GM19025 (cell line): ENCODE results near the gene XRN1.
"Not testable (repeated sequence)": the region's sequence is repeated elsewhere in the genome, so short reads cannot be mapped to it uniquely, and the experiment has no call there.

Experiments
- ATAC-seq: cut with Tn5 transposase; IDR thresholded peaks from one replicate; pipeline ENCODE4 v1.9.1; 2021; ENCODE audit warnings: mild to moderate bottlenecking, low read depth, moderate library complexity; ENCODE audit not compliant: unreplicated experiment

XRN1 gene

DNA sequence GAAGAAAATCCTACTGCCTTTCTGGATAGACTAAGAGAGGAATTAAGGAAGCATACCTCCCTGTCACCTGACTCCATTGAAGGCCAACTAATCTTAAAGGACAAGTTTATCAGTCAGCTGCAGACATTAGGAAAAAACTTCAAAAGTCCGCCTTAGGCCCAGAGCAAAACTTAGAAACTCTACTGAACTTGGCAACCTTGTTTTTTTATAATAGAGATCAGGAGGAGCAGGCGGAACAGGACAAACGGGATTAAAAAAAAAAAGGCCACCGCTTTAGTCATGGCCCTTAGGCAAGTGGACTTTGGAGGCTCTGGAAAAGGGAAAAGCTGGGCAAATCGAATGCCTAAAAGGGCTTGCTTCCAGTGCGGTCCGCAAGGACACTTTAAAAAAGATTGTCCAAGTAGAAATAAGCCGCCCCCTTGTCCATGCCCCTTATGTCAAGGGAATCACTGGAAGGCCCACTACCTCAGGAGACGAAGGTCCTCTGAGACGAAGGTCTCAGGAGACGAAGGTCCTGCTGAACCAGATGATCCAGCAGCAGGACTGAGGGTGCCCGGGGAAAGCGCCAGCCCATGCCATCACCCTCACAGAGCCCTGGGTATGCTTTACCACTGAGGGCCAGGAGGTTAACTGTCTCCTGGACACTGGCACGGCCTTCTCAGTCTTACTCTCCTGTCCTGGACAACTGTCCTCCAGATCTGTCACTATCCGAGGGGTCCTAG lies 8.2 kb downstream of the XRN1 start:
- not testable (repeated sequence) for ATAC-seq

DNA sequence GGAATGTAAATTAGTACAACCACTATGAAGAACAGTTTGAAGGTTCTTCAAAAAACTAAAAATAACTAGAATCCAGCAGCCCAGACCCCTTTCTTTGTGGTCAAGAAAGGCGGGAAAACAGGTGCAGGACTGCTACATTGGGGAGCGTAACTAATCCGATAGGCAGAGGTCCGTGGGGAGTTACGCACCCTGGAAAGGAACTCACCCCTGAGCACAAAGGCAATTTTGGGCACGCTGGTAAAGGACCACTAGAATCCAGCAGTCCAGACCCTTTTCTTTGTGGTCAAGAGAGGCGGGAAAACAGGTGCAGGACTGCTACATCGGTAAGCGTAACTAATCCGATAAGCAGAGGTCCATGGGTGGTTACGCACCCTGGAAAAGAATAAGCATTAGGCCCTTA lies 9.7 kb downstream of the XRN1 start:
- not testable (repeated sequence) for ATAC-seq

DNA sequence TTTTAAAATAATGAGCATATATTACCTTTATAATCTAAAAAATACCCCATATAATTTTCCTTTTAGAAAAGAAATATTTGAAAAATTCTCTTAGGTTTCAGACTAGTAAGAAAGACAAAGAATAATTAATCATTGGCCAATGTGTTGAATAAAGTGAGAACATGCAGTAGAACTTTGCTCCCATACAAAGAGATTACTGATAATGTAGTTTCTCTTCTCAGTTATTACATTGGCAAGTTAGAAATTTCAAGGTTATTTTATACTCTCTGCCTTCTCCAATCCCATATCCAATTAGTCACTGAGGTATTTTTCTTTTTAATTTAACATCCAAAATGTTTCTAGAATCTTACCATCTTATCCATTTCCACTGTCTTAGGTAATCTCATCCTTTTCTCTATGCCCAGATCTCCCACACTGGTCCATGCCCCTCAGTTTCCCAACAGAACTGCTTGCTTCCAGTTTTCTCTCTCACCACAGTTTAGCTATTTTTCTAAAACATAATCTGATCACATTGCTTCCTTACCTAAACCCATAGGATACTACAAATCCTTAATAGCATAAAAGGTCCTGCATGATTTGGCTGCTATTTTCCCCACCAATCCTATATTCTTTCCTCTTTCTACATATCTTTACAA lies 10.8 kb downstream of the XRN1 start:
- no peak for ATAC-seq

DNA sequence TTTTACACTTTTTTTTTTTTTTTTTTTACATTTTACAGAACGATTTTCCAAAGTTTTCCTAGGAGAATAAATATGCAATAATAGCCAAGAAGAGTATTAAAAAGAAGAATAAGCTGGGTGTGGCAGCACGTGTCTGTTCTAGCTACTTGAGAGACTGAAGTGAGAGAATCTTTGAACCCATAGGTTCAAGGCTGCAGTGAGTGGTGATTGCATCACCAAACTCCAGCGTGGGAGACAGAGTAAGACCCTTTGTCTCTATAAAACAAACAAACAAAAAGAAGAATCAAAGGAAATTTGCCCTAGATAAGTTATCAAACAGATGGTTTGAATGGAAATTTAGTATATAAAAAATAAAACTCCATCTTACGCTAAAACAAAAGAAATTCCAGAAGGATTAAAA lies 13.3 kb downstream of the XRN1 start:
- ATAC-seq, result no peak

DNA sequence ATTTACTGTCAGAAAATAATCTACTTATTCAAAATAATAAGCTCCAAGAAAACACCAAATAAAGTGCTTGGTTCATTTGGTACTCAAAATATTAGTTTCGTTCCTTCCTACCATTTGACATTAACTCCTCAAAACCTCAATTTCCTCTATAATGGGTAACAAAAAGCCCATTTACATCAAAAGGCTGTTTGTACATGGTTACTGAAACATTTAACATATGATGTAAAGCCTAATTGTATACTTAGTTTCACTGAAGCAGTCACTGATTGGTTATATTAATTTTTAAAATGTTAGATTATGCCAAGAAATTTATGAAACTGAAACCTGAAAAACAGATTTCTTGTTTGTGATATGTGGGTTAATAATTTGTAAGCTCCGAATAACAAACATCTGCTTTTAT lies 14.7 kb downstream of the XRN1 start:
- no peak for ATAC-seq

DNA sequence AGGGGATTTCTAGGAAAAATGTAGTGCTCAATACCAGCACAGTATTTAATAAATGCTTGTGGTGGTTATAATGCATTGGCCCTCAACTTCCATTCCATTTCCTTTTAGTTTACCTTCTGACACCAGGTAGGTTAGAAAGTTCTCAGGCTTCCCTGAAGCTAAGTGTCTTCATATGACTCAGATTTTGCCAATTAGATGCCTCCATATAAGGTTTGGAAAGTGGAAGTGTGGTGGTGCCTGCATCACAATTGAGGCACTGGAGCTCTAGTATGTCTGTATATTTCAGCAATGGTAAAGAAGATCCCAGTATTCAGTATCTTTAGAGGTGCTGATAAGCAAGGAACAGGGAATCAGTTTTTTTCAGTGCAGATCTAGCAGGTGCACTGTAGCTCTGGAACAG lies 18.3 kb downstream of the XRN1 start:
- no peak for ATAC-seq

DNA sequence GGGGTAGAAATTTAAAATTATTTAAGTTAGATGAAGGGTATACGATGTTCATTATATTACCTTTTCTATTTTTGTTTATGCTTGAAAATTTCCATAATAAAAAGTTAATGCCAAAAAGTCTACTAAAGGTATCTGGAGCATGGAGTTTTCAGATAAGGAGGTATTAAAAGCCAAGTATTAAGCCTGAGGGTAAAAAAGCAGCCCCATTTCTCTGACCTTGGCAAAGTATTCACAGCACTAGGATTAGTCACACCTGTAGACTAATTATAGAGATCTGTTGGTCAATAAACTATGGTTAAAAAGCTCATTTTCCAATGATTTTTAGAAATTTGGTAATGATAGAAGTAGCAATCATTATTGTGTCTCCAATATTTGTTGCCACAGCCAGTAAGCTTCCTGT lies 23.1 kb downstream of the XRN1 start:
- no peak for ATAC-seq

DNA sequence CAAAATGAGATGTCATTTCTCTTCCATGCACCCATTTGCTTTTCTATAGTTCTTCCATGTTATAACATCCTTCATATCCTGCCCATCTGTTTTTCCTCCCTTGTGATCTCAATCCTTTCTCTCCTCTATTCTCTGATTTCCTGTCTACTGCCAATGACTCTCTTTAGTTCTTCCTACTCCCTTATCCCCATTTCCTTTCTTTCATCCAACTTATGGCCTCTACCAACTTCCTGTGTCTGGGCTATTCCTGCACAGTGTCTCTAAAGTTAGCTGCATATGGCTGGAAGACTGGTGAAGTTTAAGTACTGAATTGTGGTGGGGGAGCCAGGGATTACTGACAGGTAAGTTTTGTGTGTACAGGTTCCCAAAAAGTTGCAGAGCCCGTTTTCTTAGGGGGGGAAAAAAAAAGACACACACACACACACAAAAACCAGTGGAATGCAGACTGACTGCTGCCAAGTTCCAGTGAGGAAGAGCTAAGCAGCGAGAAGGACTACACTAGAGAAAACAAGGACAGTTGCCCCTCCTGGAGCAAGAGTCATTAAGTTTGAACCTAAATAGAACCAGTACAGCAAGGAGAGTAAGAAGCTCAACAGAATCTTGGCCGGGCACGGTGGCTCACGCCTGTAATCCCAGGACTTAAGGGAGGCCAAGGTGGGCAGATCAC lies 28.8 kb downstream of the XRN1 start:
- no peak for ATAC-seq

DNA sequence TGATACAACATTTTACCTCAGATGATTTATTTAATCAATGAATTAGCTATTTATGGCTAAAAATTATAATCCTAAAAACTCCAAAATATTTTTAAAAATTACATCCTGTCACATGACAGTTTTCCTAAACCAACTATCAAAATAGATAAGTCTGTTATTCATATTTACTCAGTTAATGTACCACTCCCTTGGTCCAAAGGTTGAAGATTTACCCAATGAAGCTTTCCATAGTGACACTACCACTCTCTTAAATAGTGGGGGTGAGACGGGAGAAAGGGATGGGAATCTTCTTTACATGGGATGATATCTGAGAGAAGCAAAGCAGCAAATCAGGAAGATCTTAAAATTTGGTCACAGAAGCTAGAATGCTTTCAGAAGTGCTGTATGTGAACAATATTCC lies 30.5 kb downstream of the XRN1 start:
- ATAC-seq, result no peak

DNA sequence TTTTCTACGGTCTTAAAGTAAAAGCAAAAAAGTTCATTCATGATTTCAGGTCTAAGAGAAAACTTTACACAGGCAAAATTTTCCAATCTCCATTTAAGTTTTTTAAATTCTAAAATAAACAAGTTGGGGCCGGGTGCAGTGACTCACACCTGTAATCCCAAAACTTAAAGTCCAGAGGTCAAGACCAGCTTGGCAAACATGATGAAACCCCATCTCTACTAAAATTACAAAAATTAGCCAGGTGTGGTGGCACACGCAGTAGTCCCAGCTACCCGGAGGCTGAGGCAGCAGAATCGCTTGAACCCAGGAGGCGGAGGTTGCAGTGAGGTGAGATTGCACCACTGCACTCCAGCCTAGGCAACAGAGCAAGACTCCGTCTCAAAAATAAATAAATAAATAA lies 47.3 kb downstream of the XRN1 start:
- not testable (repeated sequence) for ATAC-seq

DNA sequence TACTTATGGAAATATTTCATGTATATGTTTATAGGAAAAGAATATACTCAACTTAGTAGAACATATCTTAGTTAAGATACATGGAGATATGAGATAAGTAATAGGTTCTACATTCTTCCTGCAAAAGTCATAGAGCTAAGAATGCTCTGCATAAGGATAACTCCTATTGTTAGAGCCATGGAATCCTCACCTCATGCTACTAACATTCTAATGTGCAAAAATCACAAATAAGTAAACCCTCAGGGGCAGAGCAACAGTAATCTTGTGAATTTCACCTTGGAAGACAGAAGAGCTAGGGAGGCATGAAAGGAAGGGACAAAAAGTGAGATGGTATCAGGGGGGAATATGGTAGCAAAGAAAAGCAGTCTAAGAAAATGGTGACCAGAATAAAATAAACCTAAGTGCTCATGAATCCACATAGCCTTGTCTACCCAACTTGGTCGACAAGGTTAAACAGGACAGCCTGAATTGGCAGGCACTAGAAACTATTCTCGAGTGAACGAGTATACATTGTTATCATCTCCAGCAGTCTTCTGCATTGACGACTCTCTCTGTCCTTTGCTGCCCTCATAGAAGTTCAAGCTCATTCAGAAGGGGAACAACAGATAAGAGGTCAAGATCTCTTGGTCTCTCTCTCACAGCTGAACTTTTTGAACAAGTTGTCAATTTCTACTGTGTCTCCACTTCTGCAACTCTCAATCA lies 52.8 kb downstream of the XRN1 start:
- no peak for ATAC-seq

DNA sequence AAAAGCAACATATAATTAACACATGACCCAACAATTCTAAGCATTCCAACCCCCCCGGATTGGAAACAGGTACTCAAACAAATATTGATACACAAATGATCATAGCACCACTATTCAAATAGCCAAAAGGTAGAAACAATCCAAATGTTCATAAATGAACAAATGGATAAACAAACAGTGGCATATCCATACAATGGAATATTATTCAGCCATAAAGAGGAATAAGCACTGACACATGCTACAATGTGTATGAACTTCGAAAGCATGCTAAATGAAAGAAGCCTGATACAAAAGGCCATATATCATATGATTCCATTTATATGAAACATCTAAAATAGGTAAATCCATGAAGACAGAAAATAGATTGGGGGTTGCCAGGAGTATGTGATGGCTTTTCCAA lies 62.8 kb downstream of the XRN1 start:
- ATAC-seq, result no peak

DNA sequence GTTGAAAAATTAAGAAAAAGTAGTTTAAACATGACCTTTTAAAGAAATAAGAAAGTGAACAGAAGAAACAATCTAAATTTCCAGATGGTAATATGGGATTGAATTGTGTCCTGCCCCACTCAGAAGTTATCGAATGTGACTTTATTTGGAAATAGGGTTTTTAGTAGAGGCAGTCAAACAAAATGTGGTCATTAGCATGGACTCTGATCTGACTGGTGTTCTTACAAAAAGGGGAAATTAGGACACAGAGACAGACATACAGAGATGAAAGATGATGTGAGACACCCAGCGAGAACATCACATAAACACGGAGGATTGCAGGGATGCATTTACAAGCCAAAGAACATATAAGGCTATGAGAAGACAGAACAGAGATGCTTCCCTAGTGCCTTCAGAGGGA lies 73.2 kb downstream of the XRN1 start:
- no peak for ATAC-seq

DNA sequence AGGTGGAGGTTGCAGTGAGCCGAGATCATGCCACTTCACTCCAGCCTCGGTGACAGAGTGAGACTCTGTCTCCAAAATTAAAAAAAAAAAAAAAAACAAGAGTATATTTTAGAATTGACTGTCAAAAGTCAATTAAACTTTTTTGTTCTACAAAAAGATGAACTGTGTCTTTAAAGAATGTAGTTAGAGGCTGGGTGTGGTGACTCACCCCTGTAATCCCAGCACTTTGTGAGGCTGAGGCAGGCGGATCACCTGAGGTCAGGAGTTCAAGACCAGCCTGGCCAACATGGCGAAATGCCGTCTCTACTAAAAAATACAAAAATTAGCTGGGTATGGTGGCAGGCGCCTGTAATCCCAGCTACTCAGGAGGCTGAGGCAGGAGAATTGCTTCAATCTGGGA lies 78.3 kb downstream of the XRN1 start:
- ATAC-seq, result not testable (repeated sequence)

DNA sequence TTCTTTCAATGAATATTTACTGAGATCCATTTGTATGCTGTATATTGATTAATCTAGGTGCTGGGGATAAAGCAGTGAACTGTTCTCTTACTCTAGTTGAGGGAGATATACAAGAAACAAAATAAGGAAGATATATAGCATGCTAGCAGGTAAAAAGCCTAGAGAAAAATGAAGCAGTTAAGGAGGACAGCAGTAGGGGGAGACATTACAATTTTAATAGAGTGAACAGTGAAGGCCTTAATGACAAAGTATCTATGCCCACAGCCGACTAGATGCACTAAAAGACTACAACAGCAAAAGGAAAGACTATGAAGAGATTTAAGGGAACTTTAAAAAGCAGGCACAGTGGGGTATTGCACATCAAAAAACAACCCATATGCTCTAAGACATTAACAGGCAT lies 81.4 kb downstream of the XRN1 start:
- ATAC-seq, result no peak

DNA sequence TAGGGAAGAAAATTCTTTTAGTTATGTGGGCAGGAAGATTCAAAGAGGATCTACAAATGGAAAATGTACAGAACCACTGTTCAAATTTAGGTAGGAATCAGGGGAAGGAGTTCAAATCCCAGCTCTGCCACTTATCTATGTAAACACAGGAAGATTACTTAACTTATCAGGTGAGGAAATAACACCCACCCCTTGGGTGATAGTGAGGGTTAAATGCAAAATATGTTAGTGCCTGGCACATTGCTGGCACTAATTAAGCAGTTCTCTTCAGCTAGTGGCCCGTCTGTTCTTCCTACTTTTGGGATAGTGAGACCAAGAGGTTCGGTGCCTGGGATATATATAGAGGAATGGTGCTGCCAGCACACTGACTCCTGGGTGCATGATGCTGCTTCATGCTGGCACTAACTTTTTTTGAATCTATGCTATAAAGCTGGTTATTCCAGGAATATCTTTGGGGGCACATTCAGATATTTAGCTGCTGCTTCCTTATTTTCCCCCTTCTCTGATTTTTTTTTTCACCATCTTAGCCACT lies 83.8 kb downstream of the XRN1 start:
- ATAC-seq, result no peak

DNA sequence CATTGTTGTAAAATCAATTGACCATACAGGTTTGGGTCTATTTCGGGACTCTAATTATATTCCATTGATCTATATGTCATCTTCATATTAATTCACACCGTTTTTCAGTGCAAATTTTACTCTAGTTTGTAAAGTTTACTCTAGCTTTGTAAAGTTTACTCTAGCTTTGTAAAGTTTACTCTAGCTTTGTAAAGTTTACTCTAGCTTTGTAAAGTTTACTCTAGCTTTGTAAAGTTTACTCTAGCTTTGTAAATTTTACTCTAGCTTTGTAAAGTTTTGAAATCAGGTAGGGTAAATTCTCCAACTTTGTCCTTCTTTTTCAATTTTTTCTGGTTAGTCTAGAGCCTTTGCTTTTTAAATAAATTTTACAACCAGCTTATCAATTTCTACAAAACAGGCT lies 84.4 kb downstream of the XRN1 start:
- not testable (repeated sequence) for ATAC-seq

DNA sequence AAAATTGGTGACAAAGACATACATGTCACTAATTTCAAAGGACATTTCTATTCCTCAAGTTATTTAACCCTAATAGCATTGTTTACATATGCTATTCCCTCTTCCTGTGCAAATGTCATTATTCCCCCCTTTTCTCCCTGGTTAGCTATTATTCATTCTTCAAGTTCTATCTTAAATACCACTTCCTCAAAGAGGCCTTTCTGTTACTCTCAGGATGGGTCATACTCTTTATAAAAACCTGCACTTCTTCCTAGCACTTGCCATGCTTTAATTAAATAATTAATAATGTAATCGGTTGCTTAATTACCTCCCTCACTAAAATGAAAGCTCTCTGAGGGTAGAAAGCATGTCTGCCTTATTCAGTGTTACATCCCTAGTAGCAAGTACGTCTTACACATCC lies 88.5 kb downstream of the XRN1 start:
- ATAC-seq, result no peak

DNA sequence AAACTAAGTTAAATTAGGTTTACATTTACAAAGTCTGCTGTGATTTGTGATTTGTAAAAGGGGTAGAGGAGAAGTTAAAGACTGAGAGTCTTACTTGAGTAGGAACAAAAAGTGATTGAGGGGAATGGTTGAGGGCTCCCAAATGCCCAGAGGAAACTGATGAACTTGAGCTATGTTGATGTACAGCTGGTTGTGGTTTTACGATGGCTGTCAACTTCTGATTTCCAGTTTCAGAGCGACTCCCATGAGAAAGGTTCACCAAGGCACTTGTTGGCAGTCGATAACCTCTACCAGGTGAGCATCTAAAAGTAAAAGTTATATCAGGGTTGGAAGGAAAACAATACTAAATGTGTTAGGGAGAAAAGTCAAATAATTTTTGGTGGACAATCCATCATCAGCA lies 91.0 kb downstream of the XRN1 start:
- ATAC-seq, result peak; percentile 49

DNA sequence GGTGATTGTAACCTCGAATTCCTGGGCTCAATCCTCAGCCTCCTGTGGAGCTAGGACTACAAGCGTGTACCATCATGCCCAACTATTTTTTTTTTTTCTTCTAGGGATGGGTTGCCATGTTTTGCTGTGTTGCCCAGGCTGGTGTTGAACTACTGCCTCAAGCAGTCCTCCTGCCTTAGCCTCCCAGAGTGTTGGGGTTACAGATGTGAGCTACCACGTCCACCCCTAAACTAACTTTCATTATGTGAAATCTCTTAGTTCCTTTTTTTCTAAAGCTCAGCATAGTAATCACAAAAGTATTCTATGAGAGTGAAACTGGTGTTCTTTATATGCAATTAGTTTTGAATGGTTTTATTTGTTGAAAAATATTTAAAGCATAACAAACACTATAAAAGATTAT lies 92.1 kb downstream of the XRN1 start:
- no peak for ATAC-seq

DNA sequence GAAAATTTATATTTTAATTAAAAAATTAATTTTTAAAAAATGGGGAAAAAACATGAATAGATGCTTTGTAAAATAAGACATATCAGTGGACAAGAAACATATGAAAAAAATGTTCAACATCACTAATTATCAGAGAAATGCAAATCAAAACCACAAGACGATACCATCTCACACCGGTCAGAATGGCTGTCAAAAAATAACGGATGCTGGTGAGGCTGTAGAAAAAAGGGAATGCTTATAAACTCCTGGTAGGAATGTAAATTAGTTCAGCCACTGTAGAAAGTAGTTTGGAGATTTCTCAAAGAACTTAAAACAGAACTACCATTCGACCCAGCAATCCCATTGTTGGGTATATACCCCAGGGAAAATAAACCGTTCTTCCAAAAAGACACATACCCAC lies 93.8 kb downstream of the XRN1 start:
- no peak for ATAC-seq
